HepG2 (cell line): ENCODE results near the gene CCDC30. TPM values are rescaled to one million over a fixed set of nuclear protein-coding genes. Genes with fewer than 3 reads are reported as not detected.

Experiments used
- AGO2 ChIP-seq: fragments of 200-400 bp; formaldehyde crosslinking; optimal IDR thresholded peaks from 2 replicates; pipeline ENCODE3; 2017; ENCODE audit warnings: mild to moderate bottlenecking, low read depth, low read length, moderate library complexity
- ATF7-NPFF ChIP-seq: sonication (generic); formaldehyde crosslinking; IDR thresholded peaks from 2 replicates; pipeline ENCODE4 v1.8.1; 2023; ENCODE audit warnings: mild to moderate bottlenecking, low read depth, missing genetic modification reagents, moderate library complexity
- BCL3 ChIP-seq: sonication (generic); formaldehyde crosslinking; IDR thresholded peaks from 2 replicates; pipeline ENCODE4 v1.5.1; 2020; ENCODE audit warnings: mild to moderate bottlenecking, missing genetic modification reagents, moderate library complexity
- BRD4 ChIP-seq: sonication (generic); formaldehyde crosslinking; IDR thresholded peaks from 2 replicates; pipeline ENCODE4 v1.4.0; 2020; ENCODE audit warnings: missing genetic modification reagents
- ESRRA ChIP-seq: sonication (generic); formaldehyde crosslinking; IDR thresholded peaks from 2 replicates; pipeline ENCODE4 v1.5.1; 2020; ENCODE audit warnings: mild to moderate bottlenecking, low read depth, missing genetic modification reagents
- HOXA5 ChIP-seq: sonication (generic); formaldehyde crosslinking; IDR thresholded peaks from 2 replicates; pipeline ENCODE4 v1.4.0; 2020; ENCODE audit warnings: missing genetic modification reagents
- KLF13 ChIP-seq: sonication (generic); formaldehyde crosslinking; IDR thresholded peaks from 2 replicates; pipeline ENCODE4 v1.4.0; 2020; ENCODE audit warnings: mild to moderate bottlenecking, missing genetic modification reagents
- KLF6 ChIP-seq: IDR thresholded peaks from 2 replicates; pipeline ENCODE4 v1.8.0; 2016; ENCODE audit warnings: missing biosample characterization, missing genetic modification reagents
- MXD1 ChIP-seq: sonication (generic); formaldehyde crosslinking; IDR thresholded peaks from 2 replicates; pipeline ENCODE4 v1.4.0; 2020; ENCODE audit warnings: mild to moderate bottlenecking, missing genetic modification reagents
- SAP130 ChIP-seq: IDR thresholded peaks from 2 replicates; pipeline ENCODE4 v1.6.1; 2016; ENCODE audit warnings: low read depth
- SP1 ChIP-seq, 2 experiments: fragments of 450-650 bp in 1 of 2; sonication (generic) in 1 of 2; formaldehyde crosslinking in 1 of 2; IDR thresholded peaks; 2 replicates each; pipeline versions ENCODE4 v1.4.0 to v1.6.1; 2016 to 2020; ENCODE audit warnings: missing genetic modification reagents in 1 of 2
- U2AF1 ChIP-seq: fragments of 200-400 bp; formaldehyde crosslinking; optimal IDR thresholded peaks from 2 replicates; pipeline ENCODE3; 2017; ENCODE audit warnings: mild to moderate bottlenecking, low read depth, low read length
- ZBTB43 ChIP-seq: sonication (generic); formaldehyde crosslinking; conservative IDR thresholded peaks from 2 replicates; pipeline ENCODE4 v1.4.0; 2020; ENCODE audit warnings: missing genetic modification reagents
- ZFY ChIP-seq: sonication (generic); formaldehyde crosslinking; IDR thresholded peaks from 2 replicates; pipeline ENCODE4 v1.4.0; 2020; ENCODE audit warnings: missing genetic modification reagents
- ZNF460 ChIP-seq: sonication (generic); formaldehyde crosslinking; IDR thresholded peaks from 2 replicates; pipeline ENCODE4 v1.5.1; 2020; ENCODE audit warnings: missing genetic modification reagents, mild to moderate bottlenecking, borderline replicate concordance
- ZNF563 ChIP-seq: sonication (generic); formaldehyde crosslinking; IDR thresholded peaks from 2 replicates; pipeline ENCODE4 v1.8.0; 2022; ENCODE audit warnings: mild to moderate bottlenecking, moderate library complexity, missing genetic modification reagents
- ZNF790 ChIP-seq: sonication (generic); formaldehyde crosslinking; IDR thresholded peaks from 2 replicates; pipeline ENCODE4 v1.8.0; 2022; ENCODE audit warnings: missing genetic modification reagents, mild to moderate bottlenecking, borderline replicate concordance
- polyA plus RNA-seq, 8 experiments: library from polyadenylated mRNA; depleted of rRNA in 3 of 8; stranded (reverse) in 7 of 8; unstranded in 1 of 8; fragments of >200 nt; fragmentation: Illumina TruSeq in 4 of 8; extraction: Trizol in 4 of 8; gene quantifications; 2 replicates each; pipeline versions ENCODE4 v1.2.1 to v1.2.3, GENCODE V29; 2011 to 2016; ENCODE audit warnings: low read depth in 4 of 8, missing spikeins in 1 of 8, mixed read lengths in 1 of 8; ENCODE audit not compliant: insufficient read depth in 1 of 8
- total RNA-seq, 5 experiments: library from RNA; depleted of rRNA; stranded (reverse); fragments of >200 nt; fragmentation: Illumina TruSeq; extraction: Trizol; gene quantifications; 2 replicates each; pipeline ENCODE4 v1.2.3, GENCODE V29; 2016; ENCODE audit warnings: low read depth in 1 of 5
- TF ChIP-seq, protein P1 (sequence below): IDR thresholded peaks from 2 replicates; pipeline ENCODE4 v1.6.1; 2016; ENCODE audit warnings: mild to moderate bottlenecking, missing biosample characterization, missing genetic modification reagents
- TF ChIP-seq, protein P2 (sequence below): sonication (generic); formaldehyde crosslinking; conservative IDR thresholded peaks from 2 replicates; pipeline ENCODE4 v1.8.1; 2023; ENCODE audit warnings: missing genetic modification reagents
- TF ChIP-seq, protein P3 (sequence below): sonication (generic); formaldehyde crosslinking; IDR thresholded peaks from 2 replicates; pipeline ENCODE4 v1.8.0; 2022; ENCODE audit warnings: mild to moderate bottlenecking, missing genetic modification reagents
- TF ChIP-seq, protein P4 (sequence below): IDR thresholded peaks from 2 replicates; pipeline ENCODE4 v1.6.1; 2016; ENCODE audit warnings: control low read depth

The CCDC30 gene
- total and polyA plus RNA-seq, 2 of the 13 experiments (the other 11 are each of a cell fraction or from before 2014, with no cell fraction given), result 0.25 to 0.77 TPM

DNA sequence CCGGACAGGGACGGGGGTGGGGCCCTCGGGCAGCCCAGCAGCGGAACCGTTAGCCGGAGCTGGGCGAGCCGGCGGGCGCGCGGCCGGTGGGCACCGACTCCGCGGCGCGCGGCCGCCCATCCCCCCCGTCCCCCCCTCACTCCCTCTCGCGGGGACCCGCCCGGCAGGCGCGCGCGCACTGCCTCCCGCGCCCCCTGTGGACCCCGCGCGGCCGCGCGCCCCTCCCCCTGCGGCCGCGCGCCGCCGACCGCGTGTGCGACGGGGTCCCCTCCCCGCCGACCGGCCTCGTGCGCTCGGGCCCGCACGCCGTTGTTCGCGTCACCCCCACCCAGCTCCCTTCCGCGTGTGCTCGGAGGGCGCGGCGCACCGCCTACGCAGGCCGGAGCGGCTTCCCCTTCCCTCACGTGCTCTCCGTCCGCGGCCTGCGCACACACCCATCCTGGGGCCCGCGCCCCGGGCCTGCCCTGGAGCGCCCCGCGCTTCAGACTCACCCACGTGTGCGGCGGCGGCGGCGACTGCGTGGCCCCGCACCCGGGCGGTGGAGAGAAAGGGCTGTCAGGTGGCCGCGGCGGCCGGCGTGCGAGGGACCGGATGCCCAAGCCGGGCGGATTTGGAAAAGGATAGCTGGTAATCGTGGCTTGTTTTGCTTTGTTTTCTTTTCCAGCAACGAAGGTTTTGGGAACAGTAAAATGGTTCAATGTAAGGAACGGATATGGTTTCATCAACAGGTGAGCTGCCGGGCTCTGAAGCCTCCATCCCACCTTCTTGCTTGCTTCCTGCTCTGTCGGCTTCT, 219.8 kb downstream of the CCDC30 start (continued):
- TF ChIP-seq ZNF563 (CRISPR knock-in tag), result peak; percentile 76
- TF ChIP-seq AGO2, result peak; percentile 94
- TF ChIP-seq ZNF460 (CRISPR knock-in tag), result no peak
- no peak for TF ChIP-seq KLF13 (CRISPR knock-in tag)
- no peak for TF ChIP-seq U2AF1
- peak; percentile 58; the same call in 1 of the 2 replicates for TF ChIP-seq ZBTB43 (CRISPR knock-in tag)
- peak; percentile 89 for TF ChIP-seq MXD1 (CRISPR knock-in tag)
- TF ChIP-seq, protein P1, sequence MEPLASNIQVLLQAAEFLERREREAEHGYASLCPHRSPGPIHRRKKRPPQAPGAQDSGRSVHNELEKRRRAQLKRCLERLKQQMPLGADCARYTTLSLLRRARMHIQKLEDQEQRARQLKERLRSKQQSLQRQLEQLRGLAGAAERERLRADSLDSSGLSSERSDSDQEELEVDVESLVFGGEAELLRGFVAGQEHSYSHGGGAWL (CRISPR knock-in tag), result peak; percentile 92
- TF ChIP-seq, protein P2, sequence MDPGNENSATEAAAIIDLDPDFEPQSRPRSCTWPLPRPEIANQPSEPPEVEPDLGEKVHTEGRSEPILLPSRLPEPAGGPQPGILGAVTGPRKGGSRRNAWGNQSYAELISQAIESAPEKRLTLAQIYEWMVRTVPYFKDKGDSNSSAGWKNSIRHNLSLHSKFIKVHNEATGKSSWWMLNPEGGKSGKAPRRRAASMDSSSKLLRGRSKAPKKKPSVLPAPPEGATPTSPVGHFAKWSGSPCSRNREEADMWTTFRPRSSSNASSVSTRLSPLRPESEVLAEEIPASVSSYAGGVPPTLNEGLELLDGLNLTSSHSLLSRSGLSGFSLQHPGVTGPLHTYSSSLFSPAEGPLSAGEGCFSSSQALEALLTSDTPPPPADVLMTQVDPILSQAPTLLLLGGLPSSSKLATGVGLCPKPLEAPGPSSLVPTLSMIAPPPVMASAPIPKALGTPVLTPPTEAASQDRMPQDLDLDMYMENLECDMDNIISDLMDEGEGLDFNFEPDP (CRISPR knock-in tag), result no peak
- 0 out of 2 replicates have a peak, but pooled peaks have one; percentile 28 for TF ChIP-seq BRD4 (CRISPR knock-in tag)
- TF ChIP-seq ZNF790 (CRISPR knock-in tag), result no peak; the same call in 1 of the 2 replicates
- peak; percentile 87 for TF ChIP-seq KLF6 (CRISPR knock-in tag)
- peak; percentile 89 for TF ChIP-seq ZFY (CRISPR knock-in tag)
- TF ChIP-seq ATF7-NPFF (CRISPR knock-in tag), result peak; percentile 78
- TF ChIP-seq ESRRA, result no peak
- peak; percentile 79; the same call in 1 of the 2 replicates for TF ChIP-seq HOXA5 (CRISPR knock-in tag)
- TF ChIP-seq SP1 (IDR thresholded peaks at IDR 0.05), result no peak
- TF ChIP-seq SP1 (CRISPR knock-in tag; IDR thresholded peaks at IDR 0.05), result peak; percentile 40; the same call in 1 of the 2 replicates
- TF ChIP-seq, protein P3, sequence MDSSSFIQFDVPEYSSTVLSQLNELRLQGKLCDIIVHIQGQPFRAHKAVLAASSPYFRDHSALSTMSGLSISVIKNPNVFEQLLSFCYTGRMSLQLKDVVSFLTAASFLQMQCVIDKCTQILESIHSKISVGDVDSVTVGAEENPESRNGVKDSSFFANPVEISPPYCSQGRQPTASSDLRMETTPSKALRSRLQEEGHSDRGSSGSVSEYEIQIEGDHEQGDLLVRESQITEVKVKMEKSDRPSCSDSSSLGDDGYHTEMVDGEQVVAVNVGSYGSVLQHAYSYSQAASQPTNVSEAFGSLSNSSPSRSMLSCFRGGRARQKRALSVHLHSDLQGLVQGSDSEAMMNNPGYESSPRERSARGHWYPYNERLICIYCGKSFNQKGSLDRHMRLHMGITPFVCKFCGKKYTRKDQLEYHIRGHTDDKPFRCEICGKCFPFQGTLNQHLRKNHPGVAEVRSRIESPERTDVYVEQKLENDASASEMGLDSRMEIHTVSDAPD (CRISPR knock-in tag), result no peak
- 0 out of 2 replicates have a peak, but pooled peaks have one; percentile 55 for TF ChIP-seq BCL3 (CRISPR knock-in tag)
- peak; percentile 90 for TF ChIP-seq SAP130 (CRISPR knock-in tag)
- TF ChIP-seq, protein P4, sequence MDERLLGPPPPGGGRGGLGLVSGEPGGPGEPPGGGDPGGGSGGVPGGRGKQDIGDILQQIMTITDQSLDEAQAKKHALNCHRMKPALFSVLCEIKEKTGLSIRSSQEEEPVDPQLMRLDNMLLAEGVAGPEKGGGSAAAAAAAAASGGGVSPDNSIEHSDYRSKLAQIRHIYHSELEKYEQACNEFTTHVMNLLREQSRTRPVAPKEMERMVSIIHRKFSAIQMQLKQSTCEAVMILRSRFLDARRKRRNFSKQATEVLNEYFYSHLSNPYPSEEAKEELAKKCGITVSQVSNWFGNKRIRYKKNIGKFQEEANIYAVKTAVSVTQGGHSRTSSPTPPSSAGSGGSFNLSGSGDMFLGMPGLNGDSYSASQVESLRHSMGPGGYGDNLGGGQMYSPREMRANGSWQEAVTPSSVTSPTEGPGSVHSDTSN, result no peak
